Loucy (cell line): ENCODE data around the gene RAP1GAP2.

Source experiments
- CTCF ChIP-seq: fragments of 200-600 bp; sonication (generic); conservative IDR thresholded peaks from 2 replicates; pipeline ENCODE4 v1.5.1; 2014; ENCODE audit warnings: mild to moderate bottlenecking, antibody characterized with exemption, low read length
- EZH2phosphoT487 ChIP-seq: fragments of 200-600 bp; IDR thresholded peaks from 2 replicates; pipeline ENCODE4 v1.6.1; 2018; ENCODE audit warnings: antibody characterized with exemption, mild to moderate bottlenecking, moderate library complexity, borderline replicate concordance

- no peak for TF ChIP-seq CTCF
- TF ChIP-seq EZH2phosphoT487 = no peak
Measured at GRCh38 chr17:2905269-2905668, 109.0 kb downstream of the RAP1GAP2 start.
